AG08396 (cell line): ENCODE results near the gene CREB3.

Experiments used
- DNase-seq: peaks from one replicate; pipeline ENCODE4 v3.0.0; 2012; ENCODE audit warnings: low spot score, mixed read lengths

Gene CREB3, protein sequence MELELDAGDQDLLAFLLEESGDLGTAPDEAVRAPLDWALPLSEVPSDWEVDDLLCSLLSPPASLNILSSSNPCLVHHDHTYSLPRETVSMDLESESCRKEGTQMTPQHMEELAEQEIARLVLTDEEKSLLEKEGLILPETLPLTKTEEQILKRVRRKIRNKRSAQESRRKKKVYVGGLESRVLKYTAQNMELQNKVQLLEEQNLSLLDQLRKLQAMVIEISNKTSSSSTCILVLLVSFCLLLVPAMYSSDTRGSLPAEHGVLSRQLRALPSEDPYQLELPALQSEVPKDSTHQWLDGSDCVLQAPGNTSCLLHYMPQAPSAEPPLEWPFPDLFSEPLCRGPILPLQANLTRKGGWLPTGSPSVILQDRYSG

DNA sequence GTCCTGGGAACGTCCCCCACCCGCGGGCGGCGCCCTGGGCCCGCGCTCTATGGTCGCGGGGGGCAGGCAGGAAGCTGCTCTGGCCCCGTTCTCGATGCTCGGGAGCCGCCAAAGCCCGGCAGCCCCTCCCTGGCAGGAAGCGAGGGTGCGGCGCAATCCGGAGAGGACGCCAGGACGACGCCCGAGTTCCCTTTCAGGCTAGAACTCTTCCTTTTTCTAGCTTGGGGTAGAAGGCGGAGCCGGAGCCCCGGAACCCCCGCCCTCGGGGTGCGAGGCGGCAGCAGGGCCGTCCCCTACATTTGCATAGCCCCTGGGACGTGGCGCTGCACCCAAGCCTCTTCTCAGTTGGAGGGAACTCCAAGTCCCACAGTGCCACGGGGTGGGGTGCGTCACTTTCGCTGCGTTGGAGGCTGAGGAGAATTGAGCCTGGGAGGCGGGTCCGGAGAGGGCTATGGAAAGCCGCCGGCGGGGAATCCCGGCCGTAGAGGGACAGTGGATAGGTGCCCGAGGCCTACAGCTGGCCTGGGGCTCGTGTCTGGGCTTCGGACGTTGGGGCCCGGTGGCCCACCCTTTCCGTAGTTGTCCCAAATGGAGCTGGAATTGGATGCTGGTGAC, at the start of gene CREB3, which contains the start of gene TLN1:
Gene CREB3 (plus strand): TSS at position 482 of the 615 bp plus-strand sequence. CDS start 107 bp downstream, at position 589.
Gene TLN1 (minus strand): TSS at position 11 of the 615 bp plus-strand sequence. CDS start 6,501 bp downstream, outside the sequence.
- DNase-seq = peak; percentile 95

DNA sequence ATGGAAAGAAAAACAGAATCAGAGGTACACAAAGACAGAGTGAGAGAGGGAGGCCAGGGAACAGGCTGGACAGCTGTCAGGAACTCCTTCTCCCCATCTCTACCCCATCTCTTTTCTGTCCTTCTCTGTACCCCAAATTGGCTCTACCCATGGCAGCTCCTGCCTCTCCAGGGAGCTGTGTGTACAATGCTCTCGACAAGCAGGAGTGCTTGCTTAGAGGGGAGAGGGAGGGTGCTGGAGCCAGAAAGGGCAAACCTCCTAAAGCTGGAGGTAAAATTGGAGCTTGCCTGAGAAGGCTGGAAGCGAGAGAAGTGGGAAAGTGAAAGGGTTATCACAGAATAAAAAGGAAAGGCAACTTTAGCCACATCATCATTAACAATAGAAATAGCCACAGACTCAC, 49.1 kb upstream of the CREB3 start:
- no peak for DNase-seq

GRCh38 chr9:35684921-35685320, 47.5 kb upstream of the CREB3 start:
- DNase-seq = no peak

DNA sequence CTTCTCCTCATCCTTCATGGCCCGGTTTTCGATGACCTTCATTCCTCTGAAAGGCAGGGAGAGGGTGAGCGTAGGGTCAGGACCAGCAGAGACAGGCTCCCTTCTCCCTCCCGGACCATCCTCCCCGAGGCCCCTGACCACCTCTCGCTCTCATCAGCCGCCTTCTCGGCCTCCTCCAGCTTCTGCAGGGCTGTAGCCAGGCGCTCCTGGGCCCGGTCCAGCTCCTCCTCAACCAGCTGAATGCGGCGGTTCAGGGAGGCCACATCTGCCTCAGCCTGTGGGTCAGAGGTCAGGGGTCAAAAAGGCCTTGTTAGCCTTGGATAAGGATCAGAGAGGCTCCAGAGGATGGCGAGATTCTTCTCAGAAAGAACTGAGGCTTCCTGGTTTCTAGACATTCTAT, 47.0 kb upstream of the CREB3 start:
- no peak for DNase-seq

- DNase-seq = peak; percentile 50
These were observed 46.0 kb upstream of the CREB3 start for GRCh38 chr9:35686222-35687203.

DNA sequence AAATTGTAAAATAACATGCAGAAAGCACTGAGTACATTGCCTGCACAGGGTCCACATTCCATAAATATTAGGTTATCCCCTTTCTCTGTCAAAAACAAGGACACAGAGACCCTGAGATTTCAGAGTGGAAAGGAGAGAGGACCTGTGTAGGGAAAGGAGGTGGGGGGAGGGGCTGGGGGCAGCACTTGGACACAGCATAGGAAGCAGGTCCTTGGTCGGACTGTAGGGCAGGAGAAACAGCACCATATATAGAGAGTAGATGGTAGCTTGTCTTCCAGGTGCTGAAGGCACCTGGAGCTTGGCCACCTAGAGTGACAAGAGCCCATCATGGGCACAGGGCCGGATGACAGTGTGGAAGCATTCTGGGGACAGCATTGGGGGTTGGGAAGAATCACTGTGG, 45.2 kb upstream of the CREB3 start:
- DNase-seq = no peak

GRCh38 chr9:35687972-35688557, 44.4 kb upstream of the CREB3 start:
- DNase-seq = no peak

- peak; percentile 69 for DNase-seq
These were observed 43.6 kb upstream of the CREB3 start for GRCh38 chr9:35688558-35689541.

DNA sequence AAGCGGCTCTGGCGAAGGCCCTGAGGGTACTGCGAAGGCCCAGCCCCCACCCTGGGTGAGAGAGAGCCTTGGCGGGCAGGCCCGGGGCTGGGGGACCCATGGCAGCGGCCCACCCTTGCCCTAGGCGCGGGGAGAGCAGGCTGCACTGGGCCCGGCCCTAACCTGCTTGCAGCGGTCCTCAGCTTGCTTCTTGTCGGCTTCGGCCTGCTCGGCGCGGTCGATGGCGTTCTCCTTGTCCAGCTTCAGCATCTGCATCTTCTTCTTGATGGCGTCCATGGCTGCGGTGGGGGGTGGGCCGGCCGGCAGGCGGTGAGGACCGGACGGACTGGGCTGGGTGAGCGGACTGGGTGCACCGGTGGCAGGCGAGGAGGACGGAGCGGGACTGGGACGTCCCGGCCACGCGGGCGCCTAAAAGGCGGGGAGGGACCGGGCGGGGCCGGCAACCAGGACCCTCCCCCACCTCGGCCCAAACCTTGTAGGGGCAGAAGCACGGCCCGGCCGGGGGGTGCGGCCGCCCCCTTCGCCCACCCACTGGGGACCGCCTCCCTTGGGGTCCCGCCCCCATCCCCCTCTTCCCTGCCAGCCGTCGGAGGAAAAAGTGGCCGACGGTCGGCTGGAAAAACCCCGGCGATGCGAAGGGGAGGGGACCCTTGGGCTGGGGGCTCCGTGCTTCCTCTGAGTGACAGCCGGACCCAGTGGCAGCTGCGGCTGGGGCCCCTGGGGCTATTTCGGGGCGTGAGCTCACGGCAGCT, 42.7 kb upstream of the CREB3 start, which contains the start of gene TPM2:
Gene TPM2 (minus strand): TSS at position 384 of the 752 bp plus-strand sequence. CDS start 108 bp downstream, at position 276.
- DNase-seq = peak; percentile 92

DNA sequence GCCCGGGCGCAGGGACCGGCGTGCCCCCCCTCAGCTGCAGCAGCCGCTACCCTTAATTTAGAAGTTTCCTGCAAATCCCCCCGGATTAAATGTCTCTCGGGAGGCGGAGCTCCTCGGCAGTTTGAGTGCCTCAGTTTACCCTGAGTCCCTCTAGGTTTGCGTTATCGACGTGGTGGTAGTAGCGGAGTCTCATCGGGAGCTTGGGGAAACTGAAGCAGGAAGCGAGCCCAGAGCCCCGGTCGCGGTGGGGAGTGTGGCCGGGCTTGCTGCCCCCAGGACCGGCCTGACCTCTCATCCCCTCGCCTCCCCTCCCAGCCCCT, 42.2 kb upstream of the CREB3 start:
- no peak for DNase-seq

GRCh38 chr9:35690614-35691333, 41.7 kb upstream of the CREB3 start:
- peak; percentile 87 for DNase-seq

GRCh38 chr9:35691334-35691650, 41.2 kb upstream of the CREB3 start:
- no peak for DNase-seq

GRCh38 chr9:35691757-35692301, 40.6 kb upstream of the CREB3 start:
- no peak for DNase-seq

GRCh38 chr9:35695943-35696401, 36.5 kb upstream of the CREB3 start:
- no peak for DNase-seq

- peak; percentile 61 for DNase-seq
These were observed 35.8 kb upstream of the CREB3 start for GRCh38 chr9:35696520-35697215.

GRCh38 chr9:35697486-35697885, 35.0 kb upstream of the CREB3 start:
- no peak for DNase-seq

DNA sequence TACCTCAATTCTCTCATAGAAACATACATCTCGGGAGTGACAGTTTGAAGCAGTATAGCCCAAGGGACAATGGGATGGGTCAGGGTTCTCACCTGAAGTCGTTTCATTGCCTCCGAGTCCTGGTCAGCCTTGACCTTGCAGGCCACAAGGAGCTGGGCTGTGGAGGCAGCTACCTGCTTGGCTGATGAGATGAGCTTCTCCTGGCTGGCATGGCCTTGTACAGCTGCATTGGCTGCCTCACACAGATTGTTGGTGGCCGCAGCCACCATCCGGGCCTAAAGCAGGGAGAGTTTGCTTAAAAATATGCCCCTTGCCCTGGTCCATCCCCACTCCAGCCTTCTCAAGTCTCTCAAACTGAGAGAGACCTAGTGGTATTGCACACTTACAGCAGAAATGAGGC, 34.2 kb upstream of the CREB3 start:
- no peak for DNase-seq

DNA sequence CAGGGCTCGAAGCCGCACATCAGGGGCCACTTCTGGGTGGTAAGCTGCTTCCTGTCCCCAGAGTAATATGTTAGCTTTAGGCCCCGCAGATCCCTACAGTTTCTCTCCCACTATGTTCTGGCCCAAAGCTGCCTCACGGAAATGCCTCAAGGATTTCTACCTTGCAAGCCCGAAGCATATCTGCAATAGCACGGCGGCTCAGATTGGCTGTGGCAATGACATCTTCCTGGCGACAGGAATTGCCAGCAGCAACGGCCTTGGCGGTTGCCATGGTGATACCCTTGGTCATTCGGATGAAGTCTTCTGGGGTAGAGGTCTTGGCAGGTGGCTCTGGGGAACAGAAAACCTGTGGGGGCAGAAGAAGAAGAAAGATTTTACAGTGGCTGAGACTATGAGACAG, 32.4 kb upstream of the CREB3 start:
- no peak for DNase-seq
